Cardiac muscle cell (in vitro differentiated cells and primary cell): Measurements from ENCODE around the gene PDE4B. TPM values are rescaled to one million over a fixed set of nuclear protein-coding genes. Genes with fewer than 3 reads are reported as not detected.

Experiments used
- DNase-seq, 2 donors: peaks; one replicate each; pipeline versions ENCODE4 v3.0.0 to v3.0.0-alpha.2; 2010 to 2017; ENCODE audit warnings: low read depth in 1 of 2, low spot score in 1 of 2
- H3K27ac ChIP-seq: fragments of 200-600 bp; sonication (generic); 2 replicates; pipeline ENCODE4 v1.5.1; 2016
- H3K27me3 ChIP-seq: fragments of 200-600 bp; sonication (generic); 2 replicates; pipeline ENCODE4 v1.6.0; 2016; ENCODE audit warnings: control low read depth
- H3K36me3 ChIP-seq: fragments of 200-600 bp; sonication (generic); 2 replicates; pipeline ENCODE4 v1.5.1; 2016; ENCODE audit warnings: control low read depth
- H3K4me1 ChIP-seq: fragments of 200-600 bp; sonication (generic); 2 replicates; pipeline ENCODE4 v1.8.1; 2017; ENCODE audit warnings: low read depth, mild to moderate bottlenecking, mixed run types
- H3K4me3 ChIP-seq: fragments of 200-600 bp; sonication (generic); 2 replicates; pipeline ENCODE4 v1.5.1; 2016; ENCODE audit warnings: mild to moderate bottlenecking
- H3K9me3 ChIP-seq: fragments of 200-600 bp; sonication (generic); 2 replicates; pipeline ENCODE4 v1.5.1; 2017; ENCODE audit warnings: low read depth, mild to moderate bottlenecking, control low read depth
- polyA plus RNA-seq: library from polyadenylated mRNA; unstranded; fragments of >200 nt; fragmentation: Nextera tagmentation; extraction: Ambion mirVana; gene quantifications from 2 replicates; pipeline ENCODE4 v1.2.1, GENCODE V29; 2016
- total RNA-seq: library from RNA; depleted of rRNA; stranded (reverse); fragments of >200 nt; gene quantifications from 2 replicates; pipeline ENCODE4 v1.2.3, GENCODE V29; 2016
- TF ChIP-seq, protein P1 (sequence below): IDR thresholded peaks from 2 replicates; pipeline ENCODE4 v1.5.1; 2012; ENCODE audit warnings: low read depth, mild to moderate bottlenecking, low read length

The PDE4B gene
- total and polyA plus RNA-seq, 2 experiments from 2014 or later = 0.65 to 3.9 TPM

DNA sequence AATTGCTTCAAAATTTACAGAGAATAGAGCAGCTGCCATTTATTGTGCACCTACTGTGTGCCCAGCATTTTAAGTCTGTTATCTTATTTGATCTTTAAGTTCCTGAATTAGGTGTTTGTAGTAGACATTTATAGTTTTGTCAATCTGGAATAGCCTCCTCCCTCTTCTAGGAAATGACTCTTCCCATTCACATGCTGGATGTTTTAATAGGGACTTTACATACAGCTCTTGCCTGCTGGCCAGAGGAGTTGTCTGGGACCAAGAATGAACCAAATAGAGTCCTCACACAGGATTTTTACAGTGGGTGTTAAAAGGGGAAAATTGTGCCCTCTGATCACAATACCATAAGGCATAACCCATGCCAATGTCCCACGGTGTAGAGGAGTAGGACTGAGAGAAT, 367.1 kb downstream of the PDE4B start:
- Histone ChIP-seq H3K4me1 (no peaks in the 10 kb centered on the region), H3K36me3 (no peaks in the 10 kb centered on the region), H3K27me3 (no peaks in the 10 kb centered on the region), H3K9me3 (no peaks in the 10 kb centered on the region), H3K27ac (no peak overlapping the region), H3K4me3 (no peak overlapping the region)
- DNase-seq = no peak
- TF ChIP-seq, protein P1, sequence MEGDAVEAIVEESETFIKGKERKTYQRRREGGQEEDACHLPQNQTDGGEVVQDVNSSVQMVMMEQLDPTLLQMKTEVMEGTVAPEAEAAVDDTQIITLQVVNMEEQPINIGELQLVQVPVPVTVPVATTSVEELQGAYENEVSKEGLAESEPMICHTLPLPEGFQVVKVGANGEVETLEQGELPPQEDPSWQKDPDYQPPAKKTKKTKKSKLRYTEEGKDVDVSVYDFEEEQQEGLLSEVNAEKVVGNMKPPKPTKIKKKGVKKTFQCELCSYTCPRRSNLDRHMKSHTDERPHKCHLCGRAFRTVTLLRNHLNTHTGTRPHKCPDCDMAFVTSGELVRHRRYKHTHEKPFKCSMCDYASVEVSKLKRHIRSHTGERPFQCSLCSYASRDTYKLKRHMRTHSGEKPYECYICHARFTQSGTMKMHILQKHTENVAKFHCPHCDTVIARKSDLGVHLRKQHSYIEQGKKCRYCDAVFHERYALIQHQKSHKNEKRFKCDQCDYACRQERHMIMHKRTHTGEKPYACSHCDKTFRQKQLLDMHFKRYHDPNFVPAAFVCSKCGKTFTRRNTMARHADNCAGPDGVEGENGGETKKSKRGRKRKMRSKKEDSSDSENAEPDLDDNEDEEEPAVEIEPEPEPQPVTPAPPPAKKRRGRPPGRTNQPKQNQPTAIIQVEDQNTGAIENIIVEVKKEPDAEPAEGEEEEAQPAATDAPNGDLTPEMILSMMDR = no peak

DNA sequence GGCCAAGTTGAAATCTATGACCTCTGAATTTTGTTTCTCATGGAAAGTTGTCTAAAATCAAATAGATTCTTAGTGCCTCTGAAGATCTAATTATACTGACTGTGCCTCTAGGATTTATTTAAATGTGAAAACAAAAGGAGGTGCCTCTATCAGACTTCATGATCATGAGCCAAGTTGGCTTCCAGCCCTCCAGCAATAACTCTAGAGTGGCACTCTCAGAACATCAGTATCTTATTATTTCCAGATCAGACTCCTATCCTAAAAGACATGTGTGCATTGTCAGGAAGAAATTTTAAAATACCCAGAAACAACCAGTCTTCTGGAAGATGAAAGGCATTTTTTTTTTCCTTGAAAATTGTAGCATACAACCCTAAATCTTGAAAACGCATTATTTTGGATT, 368.0 kb downstream of the PDE4B start:
- no peak for DNase-seq
- Histone ChIP-seq H3K27me3 (no peaks in the 10 kb centered on the region), H3K4me3 (no peak overlapping the region), H3K9me3 (no peaks in the 10 kb centered on the region), H3K36me3 (no peaks in the 10 kb centered on the region), H3K4me1 (no peaks in the 10 kb centered on the region), H3K27ac (no peak overlapping the region)
- TF ChIP-seq, protein P1 = no peak

DNA sequence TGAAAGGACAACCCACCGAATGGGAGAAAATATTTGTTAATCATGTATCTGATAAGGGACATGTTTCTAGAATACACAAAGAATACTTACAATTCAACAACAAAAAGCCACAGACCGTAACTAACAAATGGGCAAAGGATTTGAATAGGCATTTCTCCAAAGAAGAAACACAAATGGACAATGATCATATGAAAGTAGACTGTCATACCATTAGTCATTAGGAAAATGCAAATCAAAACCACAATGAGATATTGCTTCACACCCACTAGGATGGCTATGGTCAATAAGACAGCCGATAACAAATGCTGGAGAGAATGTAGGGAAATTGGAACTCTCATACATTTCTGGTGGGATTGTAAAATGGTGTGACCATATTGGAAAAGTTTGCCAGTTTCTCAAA, 374.1 kb downstream of the PDE4B start:
- Histone ChIP-seq H3K36me3 (no peaks in the 10 kb centered on the region), H3K27me3 (no peaks in the 10 kb centered on the region), H3K4me3 (no peak overlapping the region), H3K9me3 (no peaks in the 10 kb centered on the region), H3K27ac (no peak overlapping the region), H3K4me1 (no peaks in the 10 kb centered on the region)
- DNase-seq = no peak
- TF ChIP-seq, protein P1 = no peak

DNA sequence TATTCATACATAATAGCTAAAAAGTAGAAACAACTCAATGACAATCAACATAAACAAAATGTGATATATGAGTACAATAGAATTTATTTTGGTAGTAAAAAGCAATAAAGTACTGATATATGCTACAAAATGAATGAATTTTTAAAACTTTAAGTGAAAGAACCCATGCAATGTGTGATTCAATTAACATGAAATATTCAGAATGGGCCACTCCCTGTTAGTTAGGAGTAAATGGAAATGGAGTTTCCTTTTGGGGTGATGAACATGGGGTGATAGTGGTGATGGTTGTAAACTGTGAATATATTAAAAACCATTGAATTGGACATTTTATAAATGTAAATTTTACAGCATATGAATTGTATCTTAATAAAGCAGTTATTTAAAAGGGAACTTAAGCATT, 374.6 kb downstream of the PDE4B start:
- Histone ChIP-seq H3K27me3 (no peaks in the 10 kb centered on the region), H3K4me3 (no peak overlapping the region), H3K9me3 (no peaks in the 10 kb centered on the region), H3K27ac (no peak overlapping the region), H3K4me1 (no peaks in the 10 kb centered on the region), H3K36me3 (no peaks in the 10 kb centered on the region)
- TF ChIP-seq, protein P1 = no peak
- DNase-seq = no peak

DNA sequence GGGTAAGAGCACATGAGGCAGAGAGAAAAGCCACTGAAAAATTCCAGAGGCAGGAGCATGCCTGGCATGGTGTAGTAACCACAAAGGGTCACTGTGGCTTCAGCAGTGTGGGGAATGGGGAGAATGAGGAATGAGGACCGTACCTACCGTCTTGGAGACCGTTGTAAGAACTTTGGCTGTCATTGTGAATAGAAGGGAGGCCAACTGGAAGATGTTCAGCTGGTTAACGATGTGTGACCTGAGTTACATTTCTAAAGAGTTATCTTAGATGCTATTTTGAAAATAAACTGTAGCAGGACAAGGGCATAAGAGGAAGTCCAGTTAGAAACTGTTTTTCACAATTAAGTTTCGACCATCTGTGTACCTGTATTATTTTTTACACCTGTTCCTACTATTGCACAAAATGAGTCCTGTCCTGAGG, 375.8 kb downstream of the PDE4B start:
- peak in 1 of 2 donors; percentile 49 for DNase-seq
- TF ChIP-seq, protein P1 = no peak
- H3K4me3 ChIP-seq = no peak overlapping the region
- no peaks in the 10 kb centered on the region for H3K27me3 ChIP-seq
- H3K27ac ChIP-seq = no peak overlapping the region
- H3K4me1 ChIP-seq = no peaks in the 10 kb centered on the region
- no peaks in the 10 kb centered on the region for H3K9me3 ChIP-seq
- H3K36me3 ChIP-seq = no peaks in the 10 kb centered on the region
